Vagina (tissue), 2 donors: ENCODE measurements around the gene VNN1. TPM values are rescaled to one million over a fixed set of nuclear protein-coding genes. Genes with fewer than 3 reads are reported as not detected.
"Not testable (repeated sequence)": the region's sequence is repeated elsewhere in the genome, so short reads cannot be mapped to it uniquely, and the experiment has no call there.

Experiments
- DNase-seq, 2 donors: peaks; one replicate each; pipeline ENCODE4 v3.0.0-alpha.2; 2017; ENCODE audit errors: extremely low spot score in 2 of 2
- H3K27ac ChIP-seq: fragments of 200-600 bp; sonication (generic); one replicate; pipeline ENCODE4 v1.5.1; 2019
- H3K27me3 ChIP-seq: fragments of 200-600 bp; sonication (generic); one replicate; pipeline ENCODE4 v1.5.1; 2019
- H3K36me3 ChIP-seq, 2 donors: fragments of 200-600 bp; sonication (generic); one replicate each; pipeline ENCODE4 v1.5.1; 2017 to 2019
- H3K4me1 ChIP-seq: fragments of 200-600 bp; sonication (generic); one replicate; pipeline ENCODE4 v1.5.1; 2019
- H3K4me3 ChIP-seq, 2 donors: fragments of 200-600 bp; sonication (generic); 1 replicate in 1 of 2; 2 replicates in 1 of 2; pipeline ENCODE4 v1.5.1; 2016 to 2019
- H3K9me3 ChIP-seq: fragments of 200-600 bp; sonication (generic); one replicate; pipeline ENCODE4 v1.5.1; 2019
- CTCF ChIP-seq, 3 experiments: fragments of 450-650 bp in 2 of 3; fragments of 200-600 bp in 1 of 3; sonication (generic) in 1 of 3; IDR thresholded peaks; one replicate each; pipeline ENCODE4 v1.5.1; 2017 to 2019; ENCODE audit warnings: antibody characterized with exemption in 3 of 3, mild to moderate bottlenecking in 2 of 3, moderate library complexity in 2 of 3
- POLR2A ChIP-seq, 2 donors: fragments of 450-650 bp; IDR thresholded peaks; one replicate each; pipeline ENCODE4 v1.6.1; 2017; ENCODE audit warnings: antibody characterized with exemption in 2 of 2, mild to moderate bottlenecking in 2 of 2, moderate library complexity in 2 of 2
- POLR2AphosphoS5 ChIP-seq, 2 donors: sonication (generic); formaldehyde crosslinking; IDR thresholded peaks; one replicate each; pipeline ENCODE4 v1.9.0; 2017; ENCODE audit warnings: antibody characterized with exemption in 2 of 2, mild to moderate bottlenecking in 2 of 2, low read depth in 1 of 2; ENCODE audit not compliant: insufficient read depth in 1 of 2
- intact Hi-C: fragments of 100-400 bp; cut with DNase I; formaldehyde crosslinking; loops from one replicate; pipeline ENCODE4 v1.15.1; 2023
- total RNA-seq: library from RNA; depleted of rRNA; stranded (reverse); fragments of >200 nt; gene quantifications from one replicate; pipeline ENCODE4 v1.2.3, GENCODE V29; 2016

VNN1 gene
- total RNA-seq, 1 donor from 2014 or later, result 2.0 TPM

GRCh38 chr6:132690678-132691077 is 23.2 kb downstream of the VNN1 start:
- no peak for DNase-seq
- Histone ChIP-seq H3K27me3 (no peaks in the 10 kb centered on the region), H3K27ac (no peak overlapping the region), H3K4me1 (no peaks in the 10 kb centered on the region), H3K4me3 (no peak overlapping the region), H3K36me3 (no peaks in the 10 kb centered on the region), H3K9me3 (no peaks in the 10 kb centered on the region)
- intact Hi-C loops, result no loop called here
- TF ChIP-seq CTCF (IDR thresholded peaks at IDR 0.05), result no peak
- TF ChIP-seq POLR2AphosphoS5 (IDR thresholded peaks at IDR 0.05; ENCODE audit: insufficient read depth in 1 of 2, low read depth in 1 of 2), result no peak
- TF ChIP-seq POLR2A (IDR thresholded peaks at IDR 0.05), result no peak

- H3K4me3 ChIP-seq, result no peak overlapping the region
- no peaks in the 10 kb centered on the region for H3K36me3 ChIP-seq
- TF ChIP-seq POLR2AphosphoS5 (IDR thresholded peaks at IDR 0.05; ENCODE audit: insufficient read depth in 1 of 2, low read depth in 1 of 2), result no peak
- no peak for TF ChIP-seq POLR2A (IDR thresholded peaks at IDR 0.05)
- TF ChIP-seq CTCF (IDR thresholded peaks at IDR 0.05), result no peak
- no peaks in the 10 kb centered on the region for H3K4me1 ChIP-seq
- no peaks in the 10 kb centered on the region for H3K27me3 ChIP-seq
- H3K9me3 ChIP-seq, result no peaks in the 10 kb centered on the region
- H3K27ac ChIP-seq, result no peak overlapping the region
- intact Hi-C loops, result no loop called here
- DNase-seq, result no peak
These were observed 26.5 kb downstream of the VNN1 start for GRCh38 chr6:132687306-132687705.

- Histone ChIP-seq H3K4me1 (no peaks in the 10 kb centered on the region), H3K27ac (no peak overlapping the region), H3K4me3 (no peak overlapping the region), H3K36me3 (no peaks in the 10 kb centered on the region), H3K27me3 (no peaks in the 10 kb centered on the region), H3K9me3 (no peaks in the 10 kb centered on the region)
- DNase-seq, result no peak
- intact Hi-C loops, result no loop called here
- TF ChIP-seq CTCF (IDR thresholded peaks at IDR 0.05), result no peak
These were observed 27.3 kb downstream of the VNN1 start for GRCh38 chr6:132686531-132686930.

- Histone ChIP-seq H3K4me3 (no peak overlapping the region), H3K9me3 (no peaks in the 10 kb centered on the region), H3K36me3 (no peaks in the 10 kb centered on the region), H3K27ac (no peak overlapping the region), H3K4me1 (no peaks in the 10 kb centered on the region), H3K27me3 (no peaks in the 10 kb centered on the region)
- intact Hi-C loops, result no loop called here
- TF ChIP-seq POLR2A (IDR thresholded peaks at IDR 0.05), result no peak
- no peak for DNase-seq
These were observed 28.8 kb downstream of the VNN1 start for GRCh38 chr6:132685009-132685408.

- Histone ChIP-seq H3K36me3 (no peaks in the 10 kb centered on the region), H3K9me3 (no peaks in the 10 kb centered on the region), H3K4me1 (no peaks in the 10 kb centered on the region), H3K4me3 (no peak overlapping the region), H3K27me3 (no peaks in the 10 kb centered on the region), H3K27ac (no peak overlapping the region)
- DNase-seq, result no peak
- intact Hi-C loops, result no loop called here
- TF ChIP-seq CTCF (IDR thresholded peaks at IDR 0.05) (no peak), POLR2A (IDR thresholded peaks at IDR 0.05) (no peak), POLR2AphosphoS5 (IDR thresholded peaks at IDR 0.05; ENCODE audit: insufficient read depth in 1 of 2, low read depth in 1 of 2) (no peak)
These were observed 29.6 kb downstream of the VNN1 start for GRCh38 chr6:132684272-132684671.

GRCh38 chr6:132683543-132683942 is 30.3 kb downstream of the VNN1 start:
- Histone ChIP-seq H3K27ac (no peak overlapping the region), H3K36me3 (no peaks in the 10 kb centered on the region), H3K9me3 (no peaks in the 10 kb centered on the region), H3K27me3 (no peaks in the 10 kb centered on the region), H3K4me3 (no peak overlapping the region), H3K4me1 (no peaks in the 10 kb centered on the region)
- no peak for DNase-seq
- intact Hi-C loops, result no loop called here
- TF ChIP-seq POLR2AphosphoS5 (IDR thresholded peaks at IDR 0.05; ENCODE audit: insufficient read depth in 1 of 2, low read depth in 1 of 2) (no peak), POLR2A (IDR thresholded peaks at IDR 0.05) (no peak), CTCF (IDR thresholded peaks at IDR 0.05) (no peak)

- H3K4me3 ChIP-seq, H3K36me3 ChIP-seq, H3K4me1 ChIP-seq, H3K9me3 ChIP-seq, H3K27ac ChIP-seq, intact Hi-C loops, H3K27me3 ChIP-seq, DNase-seq: not testable (repeated sequence)
These were observed 34.8 kb downstream of the VNN1 start for GRCh38 chr6:132679094-132679493.
